HepG2 (cell line): ENCODE data around the gene GH2. TPM values are rescaled to one million over a fixed set of nuclear protein-coding genes. Genes with fewer than 3 reads are reported as not detected.

ENCODE experiments used
- AFF4 ChIP-seq: sonication (generic); formaldehyde crosslinking; IDR thresholded peaks from 2 replicates; pipeline ENCODE4 v1.4.0; 2020; ENCODE audit warnings: missing genetic modification reagents
- ATF6 ChIP-seq: sonication (generic); formaldehyde crosslinking; conservative IDR thresholded peaks from 2 replicates; pipeline ENCODE4 v1.4.0; 2020; ENCODE audit warnings: missing genetic modification reagents
- FLYWCH1 ChIP-seq: sonication (generic); formaldehyde crosslinking; IDR thresholded peaks from 2 replicates; pipeline ENCODE4 v1.8.1; 2023; ENCODE audit warnings: mild to moderate bottlenecking, missing genetic modification reagents
- FOSL1 ChIP-seq: sonication (generic); formaldehyde crosslinking; IDR thresholded peaks from 2 replicates; pipeline ENCODE4 v1.9.0; 2021; ENCODE audit warnings: missing genetic modification reagents, borderline replicate concordance
- FOXA1 ChIP-seq, 2 experiments: fragments of 450-650 bp in 1 of 2; sonication (generic) in 1 of 2; formaldehyde crosslinking in 1 of 2; IDR thresholded peaks; 2 replicates each; pipeline versions ENCODE4 v1.4.0 to v1.6.1; 2016 to 2020; ENCODE audit warnings: missing genetic modification reagents in 1 of 2
- FOXO4 ChIP-seq: sonication (generic); formaldehyde crosslinking; conservative IDR thresholded peaks from 2 replicates; pipeline ENCODE4 v1.8.1; 2023; ENCODE audit warnings: missing genetic modification reagents
- MEF2D ChIP-seq: sonication (generic); formaldehyde crosslinking; IDR thresholded peaks from 2 replicates; pipeline ENCODE4 v1.5.1; 2020; ENCODE audit warnings: mild to moderate bottlenecking, missing genetic modification reagents
- MTERF4 ChIP-seq: sonication (generic); formaldehyde crosslinking; IDR thresholded peaks from 2 replicates; pipeline ENCODE4 v1.8.0; 2023; ENCODE audit warnings: mild to moderate bottlenecking, missing genetic modification reagents
- NFATC3 ChIP-seq: sonication (generic); formaldehyde crosslinking; IDR thresholded peaks from 2 replicates; pipeline ENCODE4 v1.5.1; 2020; ENCODE audit warnings: mild to moderate bottlenecking, missing genetic modification reagents
- RXRA ChIP-seq: sonication (generic); formaldehyde crosslinking; IDR thresholded peaks from 2 replicates; pipeline ENCODE4 v1.5.1; 2020; ENCODE audit warnings: missing genetic modification reagents
- SMC3 ChIP-seq: IDR thresholded peaks from 2 replicates; pipeline ENCODE4 v1.6.1; 2011; ENCODE audit warnings: low read length, improper control_type of control experiment
- TOPORS ChIP-seq: sonication (generic); formaldehyde crosslinking; IDR thresholded peaks from 2 replicates; pipeline ENCODE4 v1.8.0; 2023; ENCODE audit warnings: mild to moderate bottlenecking, missing genetic modification reagents
- ZBTB46 ChIP-seq: sonication (generic); formaldehyde crosslinking; IDR thresholded peaks from 2 replicates; pipeline ENCODE4 v1.4.0; 2020; ENCODE audit warnings: mild to moderate bottlenecking, missing genetic modification reagents, borderline replicate concordance
- ZFP90 ChIP-seq: sonication (generic); formaldehyde crosslinking; IDR thresholded peaks from 2 replicates; pipeline ENCODE4 v1.8.0; 2022; ENCODE audit warnings: missing genetic modification reagents, mild to moderate bottlenecking, inconsistent platforms, borderline replicate concordance
- ZNF225 ChIP-seq: sonication (generic); formaldehyde crosslinking; IDR thresholded peaks from 2 replicates; pipeline ENCODE4 v1.4.0; 2020; ENCODE audit warnings: mild to moderate bottlenecking, missing genetic modification reagents
- ZNF333 ChIP-seq: sonication (generic); formaldehyde crosslinking; IDR thresholded peaks from 2 replicates; pipeline ENCODE4 v1.4.0; 2020; ENCODE audit warnings: mild to moderate bottlenecking, missing genetic modification reagents, borderline replicate concordance
- ZNF652 ChIP-seq: IDR thresholded peaks from 2 replicates; pipeline ENCODE4 v1.6.1; 2016; ENCODE audit warnings: low read depth, borderline replicate concordance
- polyA plus RNA-seq, 8 experiments: library from polyadenylated mRNA; depleted of rRNA in 3 of 8; stranded (reverse) in 7 of 8; unstranded in 1 of 8; fragments of >200 nt; fragmentation: Illumina TruSeq in 4 of 8; extraction: Trizol in 4 of 8; gene quantifications; 2 replicates each; pipeline versions ENCODE4 v1.2.1 to v1.2.3, GENCODE V29; 2011 to 2016; ENCODE audit warnings: low read depth in 4 of 8, missing spikeins in 1 of 8, mixed read lengths in 1 of 8; ENCODE audit not compliant: insufficient read depth in 1 of 8
- total RNA-seq, 5 experiments: library from RNA; depleted of rRNA; stranded (reverse); fragments of >200 nt; fragmentation: Illumina TruSeq; extraction: Trizol; gene quantifications; 2 replicates each; pipeline ENCODE4 v1.2.3, GENCODE V29; 2016; ENCODE audit warnings: low read depth in 1 of 5

GH2 gene
- total and polyA plus RNA-seq, 2 of the 13 experiments (the other 11 are each of a cell fraction or from before 2014, with no cell fraction given), result not detected

GRCh38 chr17:63840591-63841349, 41.0 kb downstream of the GH2 start (continued):
- no peak for TF ChIP-seq FOXO4 (CRISPR knock-in tag)
- TF ChIP-seq AFF4 (CRISPR knock-in tag), result no peak
- no peak for TF ChIP-seq TOPORS
- no peak for TF ChIP-seq SMC3
- 0 out of 2 replicates have a peak, but pooled peaks have one; percentile 50 for TF ChIP-seq ZBTB46 (CRISPR knock-in tag)
- no peak for TF ChIP-seq ZFP90 (CRISPR knock-in tag)
- TF ChIP-seq ATF6 (CRISPR knock-in tag), result no peak
- TF ChIP-seq ZNF225 (CRISPR knock-in tag), result no peak
- TF ChIP-seq FOXA1 (IDR thresholded peaks at IDR 0.05), result no peak
- TF ChIP-seq FOXA1 (CRISPR knock-in tag; IDR thresholded peaks at IDR 0.05), result no peak
- TF ChIP-seq RXRA (CRISPR knock-in tag), result no peak
- TF ChIP-seq MTERF4, result peak; percentile 28; the same call in 1 of the 2 replicates
- TF ChIP-seq FOSL1 (CRISPR knock-in tag), result no peak
- TF ChIP-seq FLYWCH1, result no peak
- no peak for TF ChIP-seq NFATC3 (CRISPR knock-in tag)
- peak; percentile 56; the same call in 1 of the 2 replicates for TF ChIP-seq MEF2D (CRISPR knock-in tag)
- 0 out of 2 replicates have a peak, but pooled peaks have one; percentile 48 for TF ChIP-seq ZNF333 (CRISPR knock-in tag)
- TF ChIP-seq ZNF652 (CRISPR knock-in tag), result no peak
